ENCODE data around the gene B4GALT5.
"Not testable (repeated sequence)": the region's sequence is repeated elsewhere in the genome, so short reads cannot be mapped to it uniquely, and the experiment has no call there.

B4GALT5 gene

GRCh38 chr20:49675368-49676151 lies 38.1 kb downstream of the B4GALT5 start:
- TF ChIP-seq FOXP2 (optimal IDR thresholded peaks at IDR 0.05; ENCODE audit: control extremely low read depth, extremely low read length, insufficient read depth) = no peak
- TF ChIP-seq POLR2AphosphoS5 (IDR thresholded peaks at IDR 0.05; ENCODE audit: borderline replicate concordance, low read depth, low read length) = no peak
- TF ChIP-seq EZH2 (IDR thresholded peaks at IDR 0.05) = no peak
- Histone ChIP-seq H3K4me3 (no peak overlapping the region), H3K9ac (ENCODE audit: insufficient read length) (no peak overlapping the region), H3K9me3 (ENCODE audit: low read depth, low read length) (no peaks in the 10 kb centered on the region), H3K36me3 (ENCODE audit: insufficient read depth, low read length) (no peaks in the 10 kb centered on the region; the same call in 1 of the 2 replicates), H3K27ac (no peak overlapping the region; the same call in 1 of the 2 replicates)
- no peak for DNase-seq (ENCODE audit: low read depth, low spot score)

GRCh38 chr20:49674383-49675352 lies 39.0 kb downstream of the B4GALT5 start:
- Histone ChIP-seq H3K36me3 (ENCODE audit: insufficient read depth, low read length) (no peaks in the 10 kb centered on the region; the same call in 1 of the 2 replicates), H3K9ac (ENCODE audit: insufficient read length) (no peak overlapping the region), H3K4me3 (no peak overlapping the region), H3K9me3 (ENCODE audit: low read depth, low read length) (no peaks in the 10 kb centered on the region), H3K27ac (no peak overlapping the region)
- DNase-seq (ENCODE audit: low read depth, low spot score) = no peak
- TF ChIP-seq FOXP2 (optimal IDR thresholded peaks at IDR 0.05; ENCODE audit: control extremely low read depth, extremely low read length, insufficient read depth) = no peak
- TF ChIP-seq EZH2 (IDR thresholded peaks at IDR 0.05) = no peak
- TF ChIP-seq POLR2AphosphoS5 (IDR thresholded peaks at IDR 0.05; ENCODE audit: borderline replicate concordance, low read depth, low read length) = no peak

- Histone ChIP-seq H3K27ac (peak overlapping the region; percentile 20; the same call in 1 of the 2 replicates), H3K4me3 (no peak overlapping the region), H3K9ac (ENCODE audit: insufficient read length) (no peak overlapping the region), H3K36me3 (ENCODE audit: insufficient read depth, low read length) (no peaks in the 10 kb centered on the region; the same call in 1 of the 2 replicates), H3K9me3 (ENCODE audit: low read depth, low read length) (no peaks in the 10 kb centered on the region)
- DNase-seq (ENCODE audit: low read depth, low spot score) = no peak
- TF ChIP-seq POLR2AphosphoS5 (IDR thresholded peaks at IDR 0.05; ENCODE audit: borderline replicate concordance, low read depth, low read length) (no peak), EZH2 (IDR thresholded peaks at IDR 0.05) (no peak), FOXP2 (optimal IDR thresholded peaks at IDR 0.05; ENCODE audit: control extremely low read depth, extremely low read length, insufficient read depth) (no peak)
Observed at GRCh38 chr20:49672096-49672664, 41.5 kb downstream of the B4GALT5 start.

- H3K4me3 ChIP-seq = no peak overlapping the region
- no peaks in the 10 kb centered on the region for H3K36me3 ChIP-seq (ENCODE audit: insufficient read depth, low read length)
- TF ChIP-seq EZH2 (IDR thresholded peaks at IDR 0.05) = no peak
- TF ChIP-seq FOXP2 (optimal IDR thresholded peaks at IDR 0.05; ENCODE audit: control extremely low read depth, extremely low read length, insufficient read depth) = no peak
- no peak for TF ChIP-seq POLR2AphosphoS5 (IDR thresholded peaks at IDR 0.05; ENCODE audit: borderline replicate concordance, low read depth, low read length)
Observed at GRCh38 chr20:49671433-49671832, 42.2 kb downstream of the B4GALT5 start.

GRCh38 chr20:49669601-49670189 lies 44.0 kb downstream of the B4GALT5 start:
- TF ChIP-seq POLR2AphosphoS5 (IDR thresholded peaks at IDR 0.05; ENCODE audit: borderline replicate concordance, low read depth, low read length) = no peak
- TF ChIP-seq FOXP2 (optimal IDR thresholded peaks at IDR 0.05; ENCODE audit: control extremely low read depth, extremely low read length, insufficient read depth) = no peak
- TF ChIP-seq EZH2 (IDR thresholded peaks at IDR 0.05) = no peak

More at GRCh38 chr20:49671433-49671832, 42.2 kb downstream of the B4GALT5 start:
- no peak overlapping the region for H3K27ac ChIP-seq
- H3K9ac ChIP-seq (ENCODE audit: insufficient read length) = no peak overlapping the region
- DNase-seq (ENCODE audit: low read depth, low spot score) = no peak
- H3K9me3 ChIP-seq (ENCODE audit: low read depth, low read length) = no peaks in the 10 kb centered on the region

GRCh38 chr20:49668878-49669195 lies 44.8 kb downstream of the B4GALT5 start:
- H3K9ac ChIP-seq (ENCODE audit: insufficient read length); H3K4me3 ChIP-seq; H3K36me3 ChIP-seq (ENCODE audit: insufficient read depth, low read length); H3K27ac ChIP-seq; DNase-seq (ENCODE audit: low read depth, low spot score); H3K9me3 ChIP-seq (ENCODE audit: low read depth, low read length): not testable (repeated sequence)

More at GRCh38 chr20:49669601-49670189, 44.0 kb downstream of the B4GALT5 start:
- H3K9ac ChIP-seq (ENCODE audit: insufficient read length) = no peak overlapping the region
- H3K36me3 ChIP-seq (ENCODE audit: insufficient read depth, low read length) = no peaks in the 10 kb centered on the region
- H3K9me3 ChIP-seq (ENCODE audit: low read depth, low read length) = no peaks in the 10 kb centered on the region
- no peak overlapping the region for H3K4me3 ChIP-seq
- DNase-seq (ENCODE audit: low read depth, low spot score) = no peak
- no peak overlapping the region for H3K27ac ChIP-seq

GRCh38 chr20:49668181-49668877 lies 45.3 kb downstream of the B4GALT5 start:
- H3K4me3 ChIP-seq = no peak overlapping the region

More at GRCh38 chr20:49668181-49668877, 45.3 kb downstream of the B4GALT5 start:
- Histone ChIP-seq H3K9ac (ENCODE audit: insufficient read length) (no peak overlapping the region), H3K9me3 (ENCODE audit: low read depth, low read length) (no peaks in the 10 kb centered on the region), H3K27ac (no peak overlapping the region), H3K36me3 (ENCODE audit: insufficient read depth, low read length) (no peaks in the 10 kb centered on the region)
- DNase-seq (ENCODE audit: low read depth, low spot score) = no peak
- TF ChIP-seq FOXP2 (optimal IDR thresholded peaks at IDR 0.05; ENCODE audit: control extremely low read depth, extremely low read length, insufficient read depth) = no peak
